Stomach (tissue), 4 donors: ENCODE data around the gene TESK2.

ENCODE experiments used
- EP300 ChIP-seq: sonication (generic); formaldehyde crosslinking; IDR thresholded peaks from one replicate; pipeline ENCODE4 v1.6.1; 2017; ENCODE audit warnings: antibody characterized with exemption
- POLR2A ChIP-seq, 4 donors: fragments of 450-650 bp; IDR thresholded peaks; one replicate each; pipeline ENCODE4 v1.6.1; 2016; ENCODE audit warnings: antibody characterized with exemption in 4 of 4, control low read depth in 2 of 4, mild to moderate bottlenecking in 1 of 4, moderate library complexity in 1 of 4
- POLR2AphosphoS5 ChIP-seq, 3 donors: sonication (generic); formaldehyde crosslinking; IDR thresholded peaks; one replicate each; pipeline ENCODE4 v1.6.1; 2016; ENCODE audit warnings: antibody characterized with exemption in 3 of 3
- TF ChIP-seq, protein P1 (sequence below), 7 experiments: fragments of 450-650 bp in 4 of 7; fragments of 200-600 bp in 3 of 7; sonication (generic) in 3 of 7; IDR thresholded peaks; one replicate each; pipeline ENCODE4 v1.5.1; 2016 to 2019; ENCODE audit warnings: antibody characterized with exemption in 7 of 7, control low read depth in 2 of 7, mild to moderate bottlenecking in 1 of 7

DNA sequence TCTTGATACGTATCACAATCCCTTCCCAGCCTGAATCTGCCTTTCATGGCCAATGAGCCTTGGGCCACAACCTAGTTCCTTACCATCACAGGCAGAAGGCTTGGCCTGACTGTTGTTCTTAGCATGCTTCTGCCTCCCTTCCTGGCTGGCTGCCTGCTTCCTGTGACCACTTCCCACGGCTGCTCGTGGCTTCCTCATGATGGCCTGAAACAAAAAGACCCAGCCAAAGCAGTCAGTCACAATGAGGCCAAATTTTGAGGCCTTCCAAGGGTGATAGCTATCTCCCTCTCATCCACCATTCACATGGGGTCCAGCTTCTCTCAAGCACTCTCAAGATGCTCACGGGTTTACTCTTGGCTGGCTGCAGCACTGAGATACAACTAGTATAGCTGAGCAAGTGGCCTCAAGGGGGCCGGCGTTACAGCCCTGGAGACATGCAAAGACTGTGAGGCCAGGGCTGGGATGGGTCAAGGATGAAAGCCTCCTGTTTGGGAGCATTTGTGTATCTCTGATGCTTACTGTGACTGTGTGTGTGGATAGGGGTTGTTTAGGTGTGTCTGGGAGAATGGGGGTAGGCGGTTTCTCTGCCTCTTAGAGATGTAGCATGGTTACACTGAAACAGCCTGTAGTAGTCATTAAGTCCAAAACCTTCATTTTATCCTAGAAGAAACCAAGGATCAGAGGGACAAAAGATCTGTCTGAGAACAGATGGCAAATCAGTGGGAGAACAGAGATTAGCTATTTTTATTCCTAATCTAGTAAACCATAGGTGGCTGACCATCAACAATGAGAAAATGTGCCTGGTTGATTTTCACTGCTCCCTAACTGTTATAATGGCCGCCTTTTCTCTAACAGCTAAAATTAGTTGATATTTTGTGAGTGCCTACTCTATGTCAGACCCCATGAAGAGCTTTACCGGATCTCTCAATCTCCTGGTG lies 156.4 kb downstream of the TESK2 start:
- TF ChIP-seq, protein P1, sequence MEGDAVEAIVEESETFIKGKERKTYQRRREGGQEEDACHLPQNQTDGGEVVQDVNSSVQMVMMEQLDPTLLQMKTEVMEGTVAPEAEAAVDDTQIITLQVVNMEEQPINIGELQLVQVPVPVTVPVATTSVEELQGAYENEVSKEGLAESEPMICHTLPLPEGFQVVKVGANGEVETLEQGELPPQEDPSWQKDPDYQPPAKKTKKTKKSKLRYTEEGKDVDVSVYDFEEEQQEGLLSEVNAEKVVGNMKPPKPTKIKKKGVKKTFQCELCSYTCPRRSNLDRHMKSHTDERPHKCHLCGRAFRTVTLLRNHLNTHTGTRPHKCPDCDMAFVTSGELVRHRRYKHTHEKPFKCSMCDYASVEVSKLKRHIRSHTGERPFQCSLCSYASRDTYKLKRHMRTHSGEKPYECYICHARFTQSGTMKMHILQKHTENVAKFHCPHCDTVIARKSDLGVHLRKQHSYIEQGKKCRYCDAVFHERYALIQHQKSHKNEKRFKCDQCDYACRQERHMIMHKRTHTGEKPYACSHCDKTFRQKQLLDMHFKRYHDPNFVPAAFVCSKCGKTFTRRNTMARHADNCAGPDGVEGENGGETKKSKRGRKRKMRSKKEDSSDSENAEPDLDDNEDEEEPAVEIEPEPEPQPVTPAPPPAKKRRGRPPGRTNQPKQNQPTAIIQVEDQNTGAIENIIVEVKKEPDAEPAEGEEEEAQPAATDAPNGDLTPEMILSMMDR (IDR thresholded peaks at IDR 0.05) = no peak
- TF ChIP-seq EP300 = no peak
- no peak for TF ChIP-seq POLR2A (IDR thresholded peaks at IDR 0.05)
- no peak for TF ChIP-seq POLR2AphosphoS5 (IDR thresholded peaks at IDR 0.05)
